WTC11 (cell line): ENCODE data around the gene TLCD3B. TPM values are rescaled to one million over a fixed set of nuclear protein-coding genes. Genes with fewer than 3 reads are reported as not detected.

Source experiments
- ATF1 ChIP-seq: sonication (generic); formaldehyde crosslinking; IDR thresholded peaks from 2 replicates; pipeline ENCODE4 v1.8.1; 2023; ENCODE audit warnings: mild to moderate bottlenecking, moderate library complexity, missing genetic modification reagents
- CREB1 ChIP-seq: sonication (generic); formaldehyde crosslinking; IDR thresholded peaks from 2 replicates; pipeline ENCODE4 v1.8.0; 2023; ENCODE audit warnings: mild to moderate bottlenecking, missing genetic modification reagents
- EMX1 ChIP-seq: fragments of 250-450 bp; sonication (Bioruptor Pico); IDR thresholded peaks from 2 replicates; pipeline ENCODE4 v1.8.0; 2021; ENCODE audit warnings: mild to moderate bottlenecking
- ESRRA ChIP-seq: sonication (generic); formaldehyde crosslinking; IDR thresholded peaks from 2 replicates; pipeline ENCODE4 v1.8.1; 2022; ENCODE audit warnings: mild to moderate bottlenecking, missing genetic modification reagents, borderline replicate concordance
- ETV6 ChIP-seq: sonication (generic); formaldehyde crosslinking; IDR thresholded peaks from 2 replicates; pipeline ENCODE4 v1.8.1; 2022; ENCODE audit warnings: mild to moderate bottlenecking, missing genetic modification reagents
- GABPB1 ChIP-seq: sonication (generic); formaldehyde crosslinking; IDR thresholded peaks from 2 replicates; pipeline ENCODE4 v1.8.1; 2023; ENCODE audit warnings: mild to moderate bottlenecking, missing genetic modification reagents
- GRHL2 ChIP-seq: fragments of 250-450 bp; sonication (Bioruptor Pico); IDR thresholded peaks from 2 replicates; pipeline ENCODE4 v1.8.0; 2022; ENCODE audit warnings: mild to moderate bottlenecking, moderate library complexity; ENCODE audit not compliant: insufficient replicate concordance, severe bottlenecking
- NR1H2 ChIP-seq: sonication (generic); formaldehyde crosslinking; IDR thresholded peaks from 2 replicates; pipeline ENCODE4 v1.9.0; 2021; ENCODE audit warnings: mild to moderate bottlenecking, moderate library complexity, missing genetic modification reagents
- ZNF281 ChIP-seq: sonication (generic); formaldehyde crosslinking; IDR thresholded peaks from 2 replicates; pipeline ENCODE4 v1.8.0; 2023; ENCODE audit warnings: mild to moderate bottlenecking, missing genetic modification reagents
- ZNF317 ChIP-seq: sonication (generic); formaldehyde crosslinking; IDR thresholded peaks from 2 replicates; pipeline ENCODE4 v1.8.1; 2023; ENCODE audit warnings: low read depth, mild to moderate bottlenecking, moderate library complexity, missing genetic modification reagents, borderline replicate concordance
- ZNF416 ChIP-seq: fragments of 250-450 bp; sonication (Bioruptor Pico); IDR thresholded peaks from 2 replicates; pipeline ENCODE4 v1.9.0; 2021; ENCODE audit warnings: mild to moderate bottlenecking, inconsistent platforms
- total RNA-seq: library from RNA; stranded (reverse); gene quantifications from 3 replicates; pipeline ENCODE4 v1.2.3, GENCODE V29; 2021
- TF ChIP-seq, protein P1 (sequence below): fragments of 250-450 bp; sonication (Bioruptor Pico); IDR thresholded peaks from 2 replicates; pipeline ENCODE4 v1.8.0; 2021; ENCODE audit warnings: mild to moderate bottlenecking
- TF ChIP-seq, protein P2 (sequence below): sonication (generic); formaldehyde crosslinking; IDR thresholded peaks from 2 replicates; pipeline ENCODE4 v1.8.0; 2022; ENCODE audit warnings: mild to moderate bottlenecking, missing genetic modification reagents
- TF ChIP-seq, protein P3 (sequence below): sonication (generic); formaldehyde crosslinking; conservative IDR thresholded peaks from 2 replicates; pipeline ENCODE4 v1.8.1; 2022; ENCODE audit warnings: mild to moderate bottlenecking, missing genetic modification reagents
- TF ChIP-seq, protein P4 (sequence below): fragments of 250-450 bp; sonication (Bioruptor Pico); IDR thresholded peaks from 2 replicates; pipeline ENCODE4 v1.9.0; 2021; ENCODE audit warnings: mild to moderate bottlenecking
- TF ChIP-seq, protein P5 (sequence below): sonication (generic); formaldehyde crosslinking; IDR thresholded peaks from 2 replicates; pipeline ENCODE4 v1.8.0; 2023; ENCODE audit warnings: missing genetic modification reagents, mild to moderate bottlenecking, borderline replicate concordance
- TF ChIP-seq, protein P6 (sequence below): sonication (generic); formaldehyde crosslinking; IDR thresholded peaks from 2 replicates; pipeline ENCODE4 v1.8.0; 2022; ENCODE audit warnings: missing genetic modification reagents
- TF ChIP-seq, protein P7 (sequence below): fragments of 200-600 bp; IDR thresholded peaks from 2 replicates; pipeline ENCODE4 v1.8.0; 2022; ENCODE audit warnings: antibody characterized with exemption

The TLCD3B gene
- total RNA-seq, 1 experiment from 2014 or later, result 28.1 TPM

DNA sequence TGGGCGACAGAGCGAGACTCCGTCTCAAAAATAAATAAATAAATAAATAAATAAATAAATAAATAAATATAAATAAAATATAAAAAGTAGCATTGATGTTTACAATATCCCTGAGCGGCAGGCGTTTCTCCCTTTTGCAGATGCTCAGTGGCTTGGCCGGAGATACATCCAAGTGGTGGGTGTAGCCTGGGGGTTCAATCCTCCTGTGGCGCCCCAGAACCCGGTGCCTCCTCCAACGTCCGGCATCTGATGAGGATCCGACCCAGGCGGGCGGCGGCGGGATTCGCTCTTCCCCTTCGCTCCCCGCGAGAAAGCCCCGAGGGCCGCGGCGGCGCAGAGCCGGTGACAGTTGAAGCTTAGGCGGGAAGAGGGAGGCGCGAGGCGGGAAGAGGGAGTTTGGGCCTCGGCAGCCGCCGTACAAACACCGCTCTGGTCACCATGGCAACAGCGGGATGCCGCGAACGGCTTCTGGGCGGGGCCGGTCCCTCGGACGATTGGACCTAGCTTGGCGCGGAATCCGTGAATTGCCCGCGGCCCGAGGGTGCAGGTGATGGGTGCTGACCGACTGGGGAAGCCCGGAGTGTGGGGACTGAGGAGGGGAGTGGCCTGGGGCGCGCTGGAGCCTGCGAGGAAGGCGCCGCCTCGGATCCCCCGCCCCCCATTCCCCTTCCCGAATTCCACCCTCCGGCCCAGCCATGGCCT, 21.8 kb upstream of the TLCD3B start (continued):
- TF ChIP-seq, protein P1, sequence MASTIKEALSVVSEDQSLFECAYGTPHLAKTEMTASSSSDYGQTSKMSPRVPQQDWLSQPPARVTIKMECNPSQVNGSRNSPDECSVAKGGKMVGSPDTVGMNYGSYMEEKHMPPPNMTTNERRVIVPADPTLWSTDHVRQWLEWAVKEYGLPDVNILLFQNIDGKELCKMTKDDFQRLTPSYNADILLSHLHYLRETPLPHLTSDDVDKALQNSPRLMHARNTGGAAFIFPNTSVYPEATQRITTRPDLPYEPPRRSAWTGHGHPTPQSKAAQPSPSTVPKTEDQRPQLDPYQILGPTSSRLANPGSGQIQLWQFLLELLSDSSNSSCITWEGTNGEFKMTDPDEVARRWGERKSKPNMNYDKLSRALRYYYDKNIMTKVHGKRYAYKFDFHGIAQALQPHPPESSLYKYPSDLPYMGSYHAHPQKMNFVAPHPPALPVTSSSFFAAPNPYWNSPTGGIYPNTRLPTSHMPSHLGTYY (CRISPR knock-in tag), result no peak
- TF ChIP-seq ZNF317 (CRISPR knock-in tag) (0 out of 2 replicates have a peak, but pooled peaks have one; percentile 49), ETV6 (CRISPR knock-in tag) (peak; percentile 82; the same call in 1 of the 2 replicates), ZNF281 (CRISPR knock-in tag) (no peak), ZNF416 (CRISPR knock-in tag) (no peak), ATF1 (no peak), EMX1 (CRISPR knock-in tag) (no peak), CREB1 (peak; percentile 76; the same call in 1 of the 2 replicates), GABPB1 (peak; percentile 82), NR1H2 (CRISPR knock-in tag) (no peak), ESRRA (0 out of 2 replicates have a peak, but pooled peaks have one; percentile 63), GRHL2 (CRISPR knock-in tag) (no peak)
- TF ChIP-seq, protein P2, sequence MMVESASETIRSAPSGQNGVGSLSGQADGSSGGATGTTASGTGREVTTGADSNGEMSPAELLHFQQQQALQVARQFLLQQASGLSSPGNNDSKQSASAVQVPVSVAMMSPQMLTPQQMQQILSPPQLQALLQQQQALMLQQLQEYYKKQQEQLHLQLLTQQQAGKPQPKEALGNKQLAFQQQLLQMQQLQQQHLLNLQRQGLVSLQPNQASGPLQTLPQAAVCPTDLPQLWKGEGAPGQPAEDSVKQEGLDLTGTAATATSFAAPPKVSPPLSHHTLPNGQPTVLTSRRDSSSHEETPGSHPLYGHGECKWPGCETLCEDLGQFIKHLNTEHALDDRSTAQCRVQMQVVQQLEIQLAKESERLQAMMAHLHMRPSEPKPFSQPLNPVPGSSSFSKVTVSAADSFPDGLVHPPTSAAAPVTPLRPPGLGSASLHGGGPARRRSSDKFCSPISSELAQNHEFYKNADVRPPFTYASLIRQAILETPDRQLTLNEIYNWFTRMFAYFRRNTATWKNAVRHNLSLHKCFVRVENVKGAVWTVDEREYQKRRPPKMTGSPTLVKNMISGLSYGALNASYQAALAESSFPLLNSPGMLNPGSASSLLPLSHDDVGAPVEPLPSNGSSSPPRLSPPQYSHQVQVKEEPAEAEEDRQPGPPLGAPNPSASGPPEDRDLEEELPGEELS (CRISPR knock-in tag), result peak; percentile 83; the same call in 1 of the 2 replicates
- TF ChIP-seq, protein P3, sequence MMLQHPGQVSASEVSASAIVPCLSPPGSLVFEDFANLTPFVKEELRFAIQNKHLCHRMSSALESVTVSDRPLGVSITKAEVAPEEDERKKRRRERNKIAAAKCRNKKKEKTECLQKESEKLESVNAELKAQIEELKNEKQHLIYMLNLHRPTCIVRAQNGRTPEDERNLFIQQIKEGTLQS (CRISPR knock-in tag), result no peak
- TF ChIP-seq, protein P4, sequence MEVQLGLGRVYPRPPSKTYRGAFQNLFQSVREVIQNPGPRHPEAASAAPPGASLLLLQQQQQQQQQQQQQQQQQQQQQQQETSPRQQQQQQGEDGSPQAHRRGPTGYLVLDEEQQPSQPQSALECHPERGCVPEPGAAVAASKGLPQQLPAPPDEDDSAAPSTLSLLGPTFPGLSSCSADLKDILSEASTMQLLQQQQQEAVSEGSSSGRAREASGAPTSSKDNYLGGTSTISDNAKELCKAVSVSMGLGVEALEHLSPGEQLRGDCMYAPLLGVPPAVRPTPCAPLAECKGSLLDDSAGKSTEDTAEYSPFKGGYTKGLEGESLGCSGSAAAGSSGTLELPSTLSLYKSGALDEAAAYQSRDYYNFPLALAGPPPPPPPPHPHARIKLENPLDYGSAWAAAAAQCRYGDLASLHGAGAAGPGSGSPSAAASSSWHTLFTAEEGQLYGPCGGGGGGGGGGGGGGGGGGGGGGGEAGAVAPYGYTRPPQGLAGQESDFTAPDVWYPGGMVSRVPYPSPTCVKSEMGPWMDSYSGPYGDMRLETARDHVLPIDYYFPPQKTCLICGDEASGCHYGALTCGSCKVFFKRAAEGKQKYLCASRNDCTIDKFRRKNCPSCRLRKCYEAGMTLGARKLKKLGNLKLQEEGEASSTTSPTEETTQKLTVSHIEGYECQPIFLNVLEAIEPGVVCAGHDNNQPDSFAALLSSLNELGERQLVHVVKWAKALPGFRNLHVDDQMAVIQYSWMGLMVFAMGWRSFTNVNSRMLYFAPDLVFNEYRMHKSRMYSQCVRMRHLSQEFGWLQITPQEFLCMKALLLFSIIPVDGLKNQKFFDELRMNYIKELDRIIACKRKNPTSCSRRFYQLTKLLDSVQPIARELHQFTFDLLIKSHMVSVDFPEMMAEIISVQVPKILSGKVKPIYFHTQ (CRISPR knock-in tag), result no peak
- TF ChIP-seq, protein P5, sequence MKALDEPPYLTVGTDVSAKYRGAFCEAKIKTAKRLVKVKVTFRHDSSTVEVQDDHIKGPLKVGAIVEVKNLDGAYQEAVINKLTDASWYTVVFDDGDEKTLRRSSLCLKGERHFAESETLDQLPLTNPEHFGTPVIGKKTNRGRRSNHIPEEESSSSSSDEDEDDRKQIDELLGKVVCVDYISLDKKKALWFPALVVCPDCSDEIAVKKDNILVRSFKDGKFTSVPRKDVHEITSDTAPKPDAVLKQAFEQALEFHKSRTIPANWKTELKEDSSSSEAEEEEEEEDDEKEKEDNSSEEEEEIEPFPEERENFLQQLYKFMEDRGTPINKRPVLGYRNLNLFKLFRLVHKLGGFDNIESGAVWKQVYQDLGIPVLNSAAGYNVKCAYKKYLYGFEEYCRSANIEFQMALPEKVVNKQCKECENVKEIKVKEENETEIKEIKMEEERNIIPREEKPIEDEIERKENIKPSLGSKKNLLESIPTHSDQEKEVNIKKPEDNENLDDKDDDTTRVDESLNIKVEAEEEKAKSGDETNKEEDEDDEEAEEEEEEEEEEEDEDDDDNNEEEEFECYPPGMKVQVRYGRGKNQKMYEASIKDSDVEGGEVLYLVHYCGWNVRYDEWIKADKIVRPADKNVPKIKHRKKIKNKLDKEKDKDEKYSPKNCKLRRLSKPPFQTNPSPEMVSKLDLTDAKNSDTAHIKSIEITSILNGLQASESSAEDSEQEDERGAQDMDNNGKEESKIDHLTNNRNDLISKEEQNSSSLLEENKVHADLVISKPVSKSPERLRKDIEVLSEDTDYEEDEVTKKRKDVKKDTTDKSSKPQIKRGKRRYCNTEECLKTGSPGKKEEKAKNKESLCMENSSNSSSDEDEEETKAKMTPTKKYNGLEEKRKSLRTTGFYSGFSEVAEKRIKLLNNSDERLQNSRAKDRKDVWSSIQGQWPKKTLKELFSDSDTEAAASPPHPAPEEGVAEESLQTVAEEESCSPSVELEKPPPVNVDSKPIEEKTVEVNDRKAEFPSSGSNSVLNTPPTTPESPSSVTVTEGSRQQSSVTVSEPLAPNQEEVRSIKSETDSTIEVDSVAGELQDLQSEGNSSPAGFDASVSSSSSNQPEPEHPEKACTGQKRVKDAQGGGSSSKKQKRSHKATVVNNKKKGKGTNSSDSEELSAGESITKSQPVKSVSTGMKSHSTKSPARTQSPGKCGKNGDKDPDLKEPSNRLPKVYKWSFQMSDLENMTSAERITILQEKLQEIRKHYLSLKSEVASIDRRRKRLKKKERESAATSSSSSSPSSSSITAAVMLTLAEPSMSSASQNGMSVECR (CRISPR knock-in tag), result peak; percentile 93
- TF ChIP-seq, protein P6, sequence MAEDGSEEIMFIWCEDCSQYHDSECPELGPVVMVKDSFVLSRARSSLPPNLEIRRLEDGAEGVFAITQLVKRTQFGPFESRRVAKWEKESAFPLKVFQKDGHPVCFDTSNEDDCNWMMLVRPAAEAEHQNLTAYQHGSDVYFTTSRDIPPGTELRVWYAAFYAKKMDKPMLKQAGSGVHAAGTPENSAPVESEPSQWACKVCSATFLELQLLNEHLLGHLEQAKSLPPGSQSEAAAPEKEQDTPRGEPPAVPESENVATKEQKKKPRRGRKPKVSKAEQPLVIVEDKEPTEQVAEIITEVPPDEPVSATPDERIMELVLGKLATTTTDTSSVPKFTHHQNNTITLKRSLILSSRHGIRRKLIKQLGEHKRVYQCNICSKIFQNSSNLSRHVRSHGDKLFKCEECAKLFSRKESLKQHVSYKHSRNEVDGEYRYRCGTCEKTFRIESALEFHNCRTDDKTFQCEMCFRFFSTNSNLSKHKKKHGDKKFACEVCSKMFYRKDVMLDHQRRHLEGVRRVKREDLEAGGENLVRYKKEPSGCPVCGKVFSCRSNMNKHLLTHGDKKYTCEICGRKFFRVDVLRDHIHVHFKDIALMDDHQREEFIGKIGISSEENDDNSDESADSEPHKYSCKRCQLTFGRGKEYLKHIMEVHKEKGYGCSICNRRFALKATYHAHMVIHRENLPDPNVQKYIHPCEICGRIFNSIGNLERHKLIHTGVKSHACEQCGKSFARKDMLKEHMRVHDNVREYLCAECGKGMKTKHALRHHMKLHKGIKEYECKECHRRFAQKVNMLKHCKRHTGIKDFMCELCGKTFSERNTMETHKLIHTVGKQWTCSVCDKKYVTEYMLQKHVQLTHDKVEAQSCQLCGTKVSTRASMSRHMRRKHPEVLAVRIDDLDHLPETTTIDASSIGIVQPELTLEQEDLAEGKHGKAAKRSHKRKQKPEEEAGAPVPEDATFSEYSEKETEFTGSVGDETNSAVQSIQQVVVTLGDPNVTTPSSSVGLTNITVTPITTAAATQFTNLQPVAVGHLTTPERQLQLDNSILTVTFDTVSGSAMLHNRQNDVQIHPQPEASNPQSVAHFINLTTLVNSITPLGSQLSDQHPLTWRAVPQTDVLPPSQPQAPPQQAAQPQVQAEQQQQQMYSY (CRISPR knock-in tag), result no peak
- TF ChIP-seq, protein P7, sequence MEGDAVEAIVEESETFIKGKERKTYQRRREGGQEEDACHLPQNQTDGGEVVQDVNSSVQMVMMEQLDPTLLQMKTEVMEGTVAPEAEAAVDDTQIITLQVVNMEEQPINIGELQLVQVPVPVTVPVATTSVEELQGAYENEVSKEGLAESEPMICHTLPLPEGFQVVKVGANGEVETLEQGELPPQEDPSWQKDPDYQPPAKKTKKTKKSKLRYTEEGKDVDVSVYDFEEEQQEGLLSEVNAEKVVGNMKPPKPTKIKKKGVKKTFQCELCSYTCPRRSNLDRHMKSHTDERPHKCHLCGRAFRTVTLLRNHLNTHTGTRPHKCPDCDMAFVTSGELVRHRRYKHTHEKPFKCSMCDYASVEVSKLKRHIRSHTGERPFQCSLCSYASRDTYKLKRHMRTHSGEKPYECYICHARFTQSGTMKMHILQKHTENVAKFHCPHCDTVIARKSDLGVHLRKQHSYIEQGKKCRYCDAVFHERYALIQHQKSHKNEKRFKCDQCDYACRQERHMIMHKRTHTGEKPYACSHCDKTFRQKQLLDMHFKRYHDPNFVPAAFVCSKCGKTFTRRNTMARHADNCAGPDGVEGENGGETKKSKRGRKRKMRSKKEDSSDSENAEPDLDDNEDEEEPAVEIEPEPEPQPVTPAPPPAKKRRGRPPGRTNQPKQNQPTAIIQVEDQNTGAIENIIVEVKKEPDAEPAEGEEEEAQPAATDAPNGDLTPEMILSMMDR, result no peak
